SK-N-SH (cell line): ENCODE data around the gene SEC14L5.

Experiments used
- CTCF ChIP-seq: fragments of 200-600 bp; sonication (generic); IDR thresholded peaks from 2 replicates; pipeline ENCODE4 v1.6.1; 2017; ENCODE audit warnings: antibody characterized with exemption, mild to moderate bottlenecking, moderate library complexity
- MAX ChIP-seq: IDR thresholded peaks from 2 replicates; pipeline ENCODE4 v1.4.0; 2012; ENCODE audit warnings: low read depth
- TAF1 ChIP-seq: IDR thresholded peaks from 2 replicates; pipeline ENCODE4 v1.6.1; 2012; ENCODE audit warnings: low read depth, mild to moderate bottlenecking, low read length, moderate library complexity, borderline replicate concordance

- no peak for TF ChIP-seq TAF1
- TF ChIP-seq CTCF: peak; percentile 46
- no peak for TF ChIP-seq MAX
These were observed 21.7 kb upstream of the SEC14L5 start for GRCh38 chr16:4936181-4936990.
